K562 (cell line): ENCODE results near the gene OR2B2. TPM values are rescaled to one million over a fixed set of nuclear protein-coding genes. Genes with fewer than 3 reads are reported as not detected.

ENCODE experiments used
- ATF3 ChIP-seq, 2 experiments: fragments of 450-650 bp in 1 of 2; sonication (generic) in 1 of 2; formaldehyde crosslinking in 1 of 2; IDR thresholded peaks in 1 of 2; conservative IDR thresholded peaks in 1 of 2; 2 replicates each; pipeline versions ENCODE4 v1.6.1 to v1.8.1; 2016 to 2023; ENCODE audit warnings: mild to moderate bottlenecking in 2 of 2, moderate library complexity in 2 of 2, inconsistent platforms in 1 of 2, missing genetic modification reagents in 1 of 2
- BDP1 ChIP-seq: IDR thresholded peaks from 3 replicates; pipeline ENCODE4 v1.6.1; 2011; ENCODE audit not compliant: insufficient read length, insufficient read depth
- CBFA2T3 ChIP-seq: fragments of 450-650 bp; IDR thresholded peaks from 2 replicates; pipeline ENCODE4 v1.6.1; 2017
- CEBPZ ChIP-seq: fragments of 150-350 bp; IDR thresholded peaks from 2 replicates; pipeline ENCODE4 v1.6.1; 2014; ENCODE audit warnings: low read depth, mild to moderate bottlenecking, low read length, borderline replicate concordance
- E2F4 ChIP-seq: sonication (generic); formaldehyde crosslinking; IDR thresholded peaks from 2 replicates; pipeline ENCODE4 v1.8.0; 2022; ENCODE audit warnings: mild to moderate bottlenecking, low read depth, missing genetic modification reagents
- E2F8 ChIP-seq: fragments of 450-650 bp; IDR thresholded peaks from 2 replicates; pipeline ENCODE4 v1.7.1; 2018; ENCODE audit warnings: mild to moderate bottlenecking, low read depth; ENCODE audit not compliant: partially characterized antibody
- ELF1 ChIP-seq: fragments of 200-800 bp; sonication (Bioruptor generic); IDR thresholded peaks from 2 replicates; pipeline ENCODE4 v1.6.1; 2016; ENCODE audit warnings: missing genetic modification characterization, missing compliant biosample characterization
- FOXM1 ChIP-seq, 2 experiments: fragments of 450-650 bp in 1 of 2; sonication (generic) in 1 of 2; formaldehyde crosslinking in 1 of 2; IDR thresholded peaks; 2 replicates each; pipeline versions ENCODE4 v1.6.1 to v1.9.0; 2017 to 2022; ENCODE audit warnings: low read depth in 2 of 2, mild to moderate bottlenecking in 2 of 2, missing genetic modification reagents in 1 of 2, moderate library complexity in 1 of 2
- GTF2F1 ChIP-seq: IDR thresholded peaks from 2 replicates; pipeline ENCODE4 v1.6.1; 2011; ENCODE audit warnings: low read depth, low read length, improper control_type of control experiment
- HEY1 ChIP-seq: fragments of 250-450 bp; sonication (Bioruptor Pico); IDR thresholded peaks from 2 replicates; pipeline ENCODE4 v1.5.0; 2020; ENCODE audit warnings: mild to moderate bottlenecking, moderate library complexity, borderline replicate concordance
- KDM5B ChIP-seq: fragments of 200-600 bp; sonication (generic); IDR thresholded peaks from 2 replicates; pipeline ENCODE4 v1.6.1; 2012; ENCODE audit warnings: low read depth, mild to moderate bottlenecking, moderate library complexity, low read length, control low read depth, inconsistent platforms; ENCODE audit not compliant: insufficient replicate concordance
- MYBL2 ChIP-seq, 2 experiments: fragments of 450-650 bp in 1 of 2; sonication (generic) in 1 of 2; formaldehyde crosslinking in 1 of 2; IDR thresholded peaks; 2 replicates each; pipeline versions ENCODE4 v1.6.1 to v1.8.1; 2017 to 2022; ENCODE audit warnings: borderline replicate concordance in 1 of 2, inconsistent platforms in 1 of 2, low read depth in 1 of 2, mild to moderate bottlenecking in 1 of 2, missing genetic modification reagents in 1 of 2, moderate library complexity in 1 of 2
- USF2 ChIP-seq: sonication (generic); formaldehyde crosslinking; IDR thresholded peaks from 2 replicates; pipeline ENCODE4 v1.5.0; 2020; ENCODE audit warnings: missing genetic modification reagents
- ZFP1 ChIP-seq: fragments of 450-650 bp; formaldehyde crosslinking; IDR thresholded peaks from 2 replicates; pipeline ENCODE4 v1.4.0; 2020; ENCODE audit warnings: mild to moderate bottlenecking, mixed read lengths
- ZNF282 ChIP-seq: sonication (generic); formaldehyde crosslinking; IDR thresholded peaks from 2 replicates; pipeline ENCODE4 v1.8.1; 2023; ENCODE audit warnings: missing genetic modification reagents
- polyA plus RNA-seq, 8 experiments: library from polyadenylated mRNA; depleted of rRNA in 4 of 8; stranded (reverse) in 5 of 8; unstranded in 3 of 8; fragments of >200 nt; fragmentation: Nextera tagmentation in 2 of 8; fragmentation: Illumina TruSeq in 1 of 8; extraction: Ambion mirVana in 2 of 8; extraction: Trizol in 1 of 8; gene quantifications; 2 replicates each; pipeline versions ENCODE4 v1.2.1 to v1.2.3, GENCODE V29; 2011 to 2014; ENCODE audit warnings: inconsistent platforms in 1 of 8, missing spikeins in 1 of 8
- total RNA-seq, 7 experiments: library from RNA; depleted of rRNA in 6 of 7; stranded (reverse); fragments of >200 nt in 6 of 7; fragmentation: Illumina TruSeq in 2 of 7; extraction: Trizol in 2 of 7; gene quantifications; 2 replicates each; pipeline versions ENCODE4 v1.2.1 to v1.2.3, GENCODE V29; 2011 to 2021; ENCODE audit warnings: low replicate concordance in 1 of 7

The OR2B2 gene
- total and polyA plus RNA-seq, 9 of the 15 experiments (the other 6 are each of a cell fraction or from before 2014, with no cell fraction given): 0.24 TPM; not detected in 8

- TF ChIP-seq ELF1: no peak
- TF ChIP-seq FOXM1 (IDR thresholded peaks at IDR 0.05; ENCODE audit: low read depth): no peak
- TF ChIP-seq FOXM1 (CRISPR knock-in tag; IDR thresholded peaks at IDR 0.05; ENCODE audit: low read depth): no peak
- TF ChIP-seq GTF2F1: peak; percentile 92; the same call in 1 of the 2 replicates
- no peak for TF ChIP-seq USF2
- no peak for TF ChIP-seq CEBPZ
- no peak for TF ChIP-seq ZFP1 (CRISPR knock-in tag)
- peak; percentile 62 for TF ChIP-seq MYBL2 (IDR thresholded peaks at IDR 0.05; ENCODE audit: low read depth)
- no peak for TF ChIP-seq MYBL2 (CRISPR knock-in tag; IDR thresholded peaks at IDR 0.05; ENCODE audit: borderline replicate concordance)
- TF ChIP-seq KDM5B: peak; percentile 96
- TF ChIP-seq BDP1: no peak
- no peak for TF ChIP-seq ZNF282 (CRISPR knock-in tag)
- no peak for TF ChIP-seq E2F8
- no peak for TF ChIP-seq HEY1 (CRISPR knock-in tag)
- peak; percentile 100 for TF ChIP-seq ATF3 (IDR thresholded peaks at IDR 0.05)
- peak; percentile 63; the same call in 1 of the 2 replicates for TF ChIP-seq ATF3 (CRISPR knock-in tag; conservative IDR thresholded peaks at IDR 0.05)
- TF ChIP-seq CBFA2T3: no peak
- peak; percentile 93 for TF ChIP-seq E2F4 (CRISPR knock-in tag)
Measured at GRCh38 chr6:27864906-27865849, 47.0 kb downstream of the OR2B2 start (continued).
